Epithelial cell of alveolus of lung (primary cell): Measurements from ENCODE around the gene NPIPA8. TPM values are rescaled to one million over a fixed set of nuclear protein-coding genes. Genes with fewer than 3 reads are reported as not detected.

ENCODE experiments used
- total RNA-seq: library from RNA; depleted of rRNA; stranded (reverse); fragments of >200 nt; gene quantifications from 2 replicates; pipeline ENCODE4 v1.2.1, GENCODE V29; 2015

NPIPA8 gene
- 3.7 and 9.1 TPM in 2 replicates for total RNA-seq

DNA sequence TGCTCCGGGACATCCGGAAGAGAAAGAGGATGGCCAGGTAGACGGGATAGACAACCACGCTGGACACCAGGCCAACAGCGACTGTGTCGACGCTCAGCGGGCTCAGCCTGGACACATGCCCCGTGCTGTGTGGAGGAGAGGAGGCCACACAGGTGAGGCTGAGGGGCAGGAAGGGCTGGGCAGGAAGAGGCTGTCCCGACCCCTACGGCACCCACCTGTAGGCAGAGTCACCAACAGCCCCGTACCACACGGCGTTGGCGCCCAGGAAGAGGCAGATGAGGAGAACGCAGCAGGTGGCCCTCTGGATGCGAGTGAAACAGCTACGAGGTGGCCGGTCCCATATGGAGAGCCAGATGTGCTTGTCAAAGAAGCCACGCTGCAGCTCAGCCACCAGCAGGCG is at the start of gene NPIPA8:
TSS of gene NPIPA8 (minus strand) at position 101 of the 400 bp plus-strand sequence. CDS start 4,074 bp downstream, outside the sequence.

Other genes with a start within 250 kb of the NPIPA8 start
- gene NOMO2, start 225.4 kb upstream of the NPIPA8 start, total RNA-seq = 41.0 and 161 TPM in 2 replicates